ENCODE results near the gene ACVRL1.

The ACVRL1 gene

DNA sequence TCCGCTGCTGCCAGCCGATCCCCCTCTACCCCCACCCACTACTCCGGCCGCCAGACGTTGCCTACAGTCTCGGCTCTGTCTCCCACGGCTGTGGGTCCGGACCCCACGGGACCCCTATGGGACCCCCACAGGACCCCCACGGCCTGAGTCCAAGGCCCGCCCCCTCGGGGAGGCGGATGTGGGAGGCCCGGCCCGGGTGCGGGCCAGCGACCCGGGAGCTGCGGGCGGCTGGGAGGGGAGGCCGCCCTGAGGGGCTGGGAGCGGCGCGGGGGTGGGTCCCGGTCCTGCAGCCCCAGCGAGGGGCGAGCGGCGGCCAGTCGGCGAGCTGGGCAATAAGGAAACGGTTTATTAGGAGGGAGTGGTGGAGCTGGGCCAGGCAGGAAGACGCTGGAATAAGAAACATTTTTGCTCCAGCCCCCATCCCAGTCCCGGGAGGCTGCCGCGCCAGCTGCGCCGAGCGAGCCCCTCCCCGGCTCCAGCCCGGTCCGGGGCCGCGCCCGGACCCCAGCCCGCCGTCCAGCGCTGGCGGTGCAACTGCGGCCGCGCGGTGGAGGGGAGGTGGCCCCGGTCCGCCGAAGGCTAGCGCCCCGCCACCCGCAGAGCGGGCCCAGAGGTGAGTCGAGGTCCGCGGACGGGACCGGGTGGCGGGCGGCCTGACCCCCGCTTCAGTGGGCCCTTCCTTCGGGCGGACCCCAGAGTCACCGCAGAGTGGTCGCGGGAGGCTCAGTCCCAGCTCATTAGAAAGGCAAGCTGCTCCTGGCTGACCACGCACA is at the start of gene ACVRL1:
Gene ACVRL1 (plus strand): TSS at position 422 of the 773 bp plus-strand sequence. CDS start 4,971 bp downstream, outside the sequence.
- no peak for DNase-seq

DNA sequence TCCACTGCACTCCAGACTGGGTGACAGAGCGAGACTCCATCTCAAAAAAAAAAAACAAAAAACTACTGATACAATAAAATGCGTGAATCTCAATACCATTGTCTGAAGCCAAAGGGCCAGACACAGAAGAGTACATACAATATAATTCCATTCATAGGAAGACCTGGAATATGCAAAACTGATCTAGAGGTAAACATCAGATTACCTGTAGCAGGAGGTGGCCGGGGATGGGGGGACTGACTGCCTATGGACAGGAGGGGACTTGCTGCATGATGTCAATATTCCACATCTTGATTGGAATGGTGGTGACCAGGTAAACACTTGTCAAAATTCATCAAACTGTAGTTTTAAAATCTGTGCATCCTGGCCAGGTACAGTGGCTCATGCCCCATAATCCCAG is 46.3 kb upstream of the ACVRL1 start:
- no peak for DNase-seq

- DNase-seq: no peak
These were observed 44.4 kb upstream of the ACVRL1 start for GRCh38 chr12:51862947-51863346.

GRCh38 chr12:51863363-51863932 is 43.9 kb upstream of the ACVRL1 start:
- no peak for DNase-seq

- DNase-seq: no peak
These were observed 43.1 kb upstream of the ACVRL1 start for GRCh38 chr12:51863933-51864832.

GRCh38 chr12:51864833-51865670 is 42.3 kb upstream of the ACVRL1 start:
- DNase-seq: no peak

DNA sequence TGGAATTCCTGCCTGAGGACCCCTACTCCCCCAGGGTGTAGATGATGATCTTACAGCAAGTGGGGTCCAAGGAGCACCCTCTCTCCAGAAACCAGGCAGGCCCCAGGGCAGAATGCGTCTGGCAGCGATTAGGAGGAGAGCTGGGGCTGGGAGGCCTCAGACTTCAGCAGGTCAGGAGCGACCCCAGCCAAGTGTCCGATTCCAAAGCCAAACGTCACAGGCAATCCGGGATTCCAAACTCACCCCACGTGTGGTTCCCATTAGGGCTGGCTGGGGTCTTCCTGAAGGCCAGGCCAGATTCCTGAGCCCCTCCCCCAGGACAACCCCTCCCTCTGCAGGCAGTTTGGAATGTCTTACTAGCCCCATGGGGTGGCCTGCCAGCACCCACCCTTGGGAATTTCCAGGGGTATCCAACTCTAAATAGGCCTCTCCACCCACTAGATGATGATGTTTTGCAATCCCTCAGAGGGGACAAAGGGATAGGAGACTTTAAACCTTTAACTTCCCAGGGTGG is 41.5 kb upstream of the ACVRL1 start:
- DNase-seq: no peak

- DNase-seq: no peak
These were observed 41.0 kb upstream of the ACVRL1 start for GRCh38 chr12:51866324-51866723.

GRCh38 chr12:51866762-51867161 is 40.5 kb upstream of the ACVRL1 start:
- no peak for DNase-seq

GRCh38 chr12:51867371-51867770 is 39.9 kb upstream of the ACVRL1 start:
- no peak for DNase-seq

- DNase-seq: no peak
These were observed 39.4 kb upstream of the ACVRL1 start for GRCh38 chr12:51867796-51868428.

- no peak for DNase-seq
These were observed 38.3 kb upstream of the ACVRL1 start for GRCh38 chr12:51868821-51869495.

DNA sequence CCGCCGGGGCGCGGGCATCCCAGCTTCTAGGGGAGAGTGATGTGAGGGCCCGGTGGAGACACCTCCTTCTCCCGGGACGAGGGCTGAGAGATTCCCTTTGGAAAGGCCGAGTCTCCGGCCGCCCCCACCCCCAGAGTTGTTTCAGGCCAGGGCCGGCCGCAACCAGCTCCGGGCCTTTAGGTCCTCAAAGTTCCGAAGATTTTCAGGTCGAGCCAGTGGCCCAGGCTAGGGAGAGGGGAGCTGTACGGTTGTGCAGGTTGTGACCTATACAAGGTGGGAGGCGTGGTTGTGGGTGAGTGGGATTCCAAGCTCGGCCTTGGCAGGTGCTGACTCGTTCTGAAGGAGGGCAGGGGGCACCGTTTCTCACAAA is 37.8 kb upstream of the ACVRL1 start:
- no peak for DNase-seq

GRCh38 chr12:51869931-51870330 is 37.4 kb upstream of the ACVRL1 start:
- DNase-seq: no peak

DNA sequence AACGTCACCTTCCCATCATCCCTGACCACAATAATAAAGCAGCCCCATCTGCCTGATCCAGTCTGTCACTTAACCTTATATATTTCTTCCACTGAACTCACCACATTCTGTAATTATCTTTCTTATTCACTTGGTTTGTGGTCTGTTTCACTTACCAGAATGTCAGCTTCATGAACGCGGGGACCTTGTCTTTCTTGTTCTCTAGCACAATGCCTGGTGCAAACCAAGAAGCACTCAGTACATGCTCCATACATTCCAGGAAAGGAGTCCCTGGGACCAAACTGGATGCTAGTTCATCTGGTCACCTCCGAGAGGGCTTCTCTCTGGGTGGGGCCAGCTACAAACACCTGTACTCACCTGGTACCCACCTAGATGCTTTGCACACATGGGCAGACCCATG is 36.8 kb upstream of the ACVRL1 start:
- no peak for DNase-seq

GRCh38 chr12:51871126-51871525 is 36.2 kb upstream of the ACVRL1 start:
- DNase-seq: no peak

DNA sequence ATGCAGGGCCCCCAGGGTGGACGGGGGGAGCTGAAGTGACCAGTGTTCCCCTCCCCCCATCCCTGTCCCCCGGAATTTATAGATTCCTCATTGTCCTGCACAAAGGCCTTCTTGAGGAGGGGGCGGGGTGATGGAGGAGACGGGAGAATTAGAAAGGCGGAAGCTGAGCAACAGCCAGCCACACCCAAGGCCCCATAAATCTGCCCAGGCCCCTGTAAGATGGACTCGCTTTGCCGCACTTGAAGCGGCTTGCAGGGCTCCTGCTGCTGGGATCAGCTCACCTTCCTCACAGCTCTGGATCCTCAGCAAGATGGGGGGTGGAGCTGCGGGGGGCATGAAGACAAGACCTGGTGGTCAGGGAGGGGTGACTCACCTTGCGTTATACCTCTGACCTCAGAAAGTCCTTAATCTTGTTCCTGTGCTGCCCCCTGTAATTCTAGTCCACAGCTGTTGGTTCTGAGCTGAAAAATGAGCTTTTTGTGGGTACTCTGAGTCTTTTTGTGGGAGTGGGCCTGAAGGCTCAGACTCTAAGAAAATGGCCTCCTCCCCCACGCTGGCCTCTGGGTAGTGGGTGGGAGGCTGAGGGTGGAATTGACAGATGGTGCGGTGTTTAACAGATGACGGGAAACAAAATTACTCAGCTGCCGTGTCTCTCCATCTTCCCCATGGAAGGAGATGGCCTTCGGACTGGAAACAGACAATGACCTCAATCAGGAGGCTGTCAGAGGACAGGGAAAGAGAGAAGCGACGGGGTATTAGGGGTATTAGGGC is 35.2 kb upstream of the ACVRL1 start:
- no peak for DNase-seq

GRCh38 chr12:51872689-51872981 is 34.7 kb upstream of the ACVRL1 start:
- DNase-seq: no peak

- DNase-seq: no peak
These were observed 33.9 kb upstream of the ACVRL1 start for GRCh38 chr12:51873251-51873994.

GRCh38 chr12:51874000-51874399 is 33.3 kb upstream of the ACVRL1 start:
- no peak for DNase-seq
